Neutrophil (primary cell): ENCODE results near the gene CTTN.
A peak's percentile ranks its signal among the peaks of the same experiment; 100 is the strongest.
"Not testable (repeated sequence)": the region's sequence is repeated elsewhere in the genome, so short reads cannot be mapped to it uniquely, and the experiment has no call there.

Experiments used
- H3K27ac ChIP-seq: fragments of 200-600 bp; sonication (generic); 2 replicates; pipeline ENCODE4 v1.5.1; 2016; ENCODE audit warnings: mild to moderate bottlenecking, moderate library complexity
- H3K27me3 ChIP-seq: fragments of 200-600 bp; sonication (generic); 2 replicates; pipeline ENCODE4 v1.6.0; 2016; ENCODE audit warnings: mild to moderate bottlenecking
- H3K36me3 ChIP-seq: fragments of 200-600 bp; sonication (generic); 2 replicates; pipeline ENCODE4 v1.5.1; 2017
- H3K4me1 ChIP-seq, 2 experiments: fragments of 200-600 bp in 1 of 2; sonication (generic) in 1 of 2; 1 replicate in 1 of 2; 2 replicates in 1 of 2; pipeline versions ENCODE4 v1.5.1 to v1.6.1; 2013 to 2016; ENCODE audit warnings: low read depth in 1 of 2, low read length in 1 of 2, mild to moderate bottlenecking in 1 of 2, moderate library complexity in 1 of 2; ENCODE audit not compliant: control insufficient read depth in 1 of 2, insufficient read depth in 1 of 2
- H3K4me3 ChIP-seq, 2 experiments: fragments of 200-600 bp in 1 of 2; sonication (generic) in 1 of 2; 1 replicate in 1 of 2; 2 replicates in 1 of 2; pipeline ENCODE4 v1.5.1; 2013 to 2016; ENCODE audit warnings: low read depth in 1 of 2, low read length in 1 of 2, mild to moderate bottlenecking in 1 of 2, moderate library complexity in 1 of 2
- H3K9me3 ChIP-seq: fragments of 200-600 bp; sonication (generic); 2 replicates; pipeline ENCODE4 v1.5.1; 2016
- TF ChIP-seq, protein P1 (sequence below): fragments of 200-600 bp; sonication (generic); IDR thresholded peaks from 2 replicates; pipeline ENCODE4 v1.5.1; 2016; ENCODE audit warnings: antibody characterized with exemption

CTTN gene

DNA sequence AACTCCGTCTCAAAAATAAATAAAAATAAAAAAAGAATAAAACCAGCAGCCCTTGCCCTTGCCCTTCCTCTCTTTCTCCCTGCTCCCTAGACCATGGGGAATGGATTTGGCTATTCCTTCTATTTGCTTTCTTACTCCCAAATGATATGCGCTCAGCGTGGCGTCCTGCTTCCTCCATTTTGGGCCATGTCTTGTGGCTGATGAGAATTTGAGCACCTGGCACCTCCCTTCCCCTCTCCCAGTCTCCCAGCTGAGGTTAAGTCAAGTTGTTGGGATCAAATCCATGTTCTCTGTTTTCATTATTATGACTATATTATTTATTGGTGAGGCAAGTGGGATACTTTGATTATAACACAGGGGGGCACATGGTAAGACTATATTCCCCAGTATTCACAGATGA, 10.8 kb upstream of the CTTN start:
- Histone ChIP-seq H3K27ac (no peak overlapping the region), H3K9me3 (no peaks in the 10 kb centered on the region), H3K4me3 (no peak overlapping the region), H3K27me3 (peaks cover 55% of the 10 kb centered on the region), H3K36me3 (peaks cover 28% of the 10 kb centered on the region), H3K4me1 (no peaks in the 10 kb centered on the region)
- TF ChIP-seq, protein P1, sequence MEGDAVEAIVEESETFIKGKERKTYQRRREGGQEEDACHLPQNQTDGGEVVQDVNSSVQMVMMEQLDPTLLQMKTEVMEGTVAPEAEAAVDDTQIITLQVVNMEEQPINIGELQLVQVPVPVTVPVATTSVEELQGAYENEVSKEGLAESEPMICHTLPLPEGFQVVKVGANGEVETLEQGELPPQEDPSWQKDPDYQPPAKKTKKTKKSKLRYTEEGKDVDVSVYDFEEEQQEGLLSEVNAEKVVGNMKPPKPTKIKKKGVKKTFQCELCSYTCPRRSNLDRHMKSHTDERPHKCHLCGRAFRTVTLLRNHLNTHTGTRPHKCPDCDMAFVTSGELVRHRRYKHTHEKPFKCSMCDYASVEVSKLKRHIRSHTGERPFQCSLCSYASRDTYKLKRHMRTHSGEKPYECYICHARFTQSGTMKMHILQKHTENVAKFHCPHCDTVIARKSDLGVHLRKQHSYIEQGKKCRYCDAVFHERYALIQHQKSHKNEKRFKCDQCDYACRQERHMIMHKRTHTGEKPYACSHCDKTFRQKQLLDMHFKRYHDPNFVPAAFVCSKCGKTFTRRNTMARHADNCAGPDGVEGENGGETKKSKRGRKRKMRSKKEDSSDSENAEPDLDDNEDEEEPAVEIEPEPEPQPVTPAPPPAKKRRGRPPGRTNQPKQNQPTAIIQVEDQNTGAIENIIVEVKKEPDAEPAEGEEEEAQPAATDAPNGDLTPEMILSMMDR: no peak

- TF ChIP-seq, protein P1: no peak
- Histone ChIP-seq H3K27ac (no peak overlapping the region), H3K27me3 (peaks cover 71% of the 10 kb centered on the region), H3K9me3 (no peaks in the 10 kb centered on the region), H3K4me1 (no peaks in the 10 kb centered on the region), H3K36me3 (peaks cover 12% of the 10 kb centered on the region), H3K4me3 (no peak overlapping the region)
These were observed 9.1 kb upstream of the CTTN start for GRCh38 chr11:70389201-70389600.

DNA sequence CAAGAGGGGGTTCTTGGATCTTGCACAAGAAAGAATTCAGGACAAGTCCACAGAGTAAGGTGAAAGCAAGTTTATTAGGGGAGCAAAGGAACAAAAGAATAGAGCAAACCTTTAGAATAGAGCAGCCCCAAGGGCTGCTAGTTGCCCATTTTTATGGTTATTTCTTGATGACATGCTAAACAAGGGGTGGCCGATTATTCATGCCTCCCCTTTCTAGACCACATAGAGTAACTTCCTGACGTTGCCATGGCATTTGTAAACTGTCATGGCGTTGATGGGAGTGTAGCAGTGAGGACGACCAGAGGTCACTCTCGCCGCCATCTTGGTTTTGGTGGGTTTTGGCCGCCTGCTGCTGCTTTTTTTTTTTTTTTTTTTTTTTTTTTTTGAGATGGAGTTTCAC, 7.4 kb upstream of the CTTN start:
- H3K4me3 ChIP-seq, H3K36me3 ChIP-seq, H3K4me1 ChIP-seq, H3K27ac ChIP-seq, H3K9me3 ChIP-seq: not testable (repeated sequence)
- H3K27me3 ChIP-seq: peaks cover 88% of the 10 kb centered on the region

DNA sequence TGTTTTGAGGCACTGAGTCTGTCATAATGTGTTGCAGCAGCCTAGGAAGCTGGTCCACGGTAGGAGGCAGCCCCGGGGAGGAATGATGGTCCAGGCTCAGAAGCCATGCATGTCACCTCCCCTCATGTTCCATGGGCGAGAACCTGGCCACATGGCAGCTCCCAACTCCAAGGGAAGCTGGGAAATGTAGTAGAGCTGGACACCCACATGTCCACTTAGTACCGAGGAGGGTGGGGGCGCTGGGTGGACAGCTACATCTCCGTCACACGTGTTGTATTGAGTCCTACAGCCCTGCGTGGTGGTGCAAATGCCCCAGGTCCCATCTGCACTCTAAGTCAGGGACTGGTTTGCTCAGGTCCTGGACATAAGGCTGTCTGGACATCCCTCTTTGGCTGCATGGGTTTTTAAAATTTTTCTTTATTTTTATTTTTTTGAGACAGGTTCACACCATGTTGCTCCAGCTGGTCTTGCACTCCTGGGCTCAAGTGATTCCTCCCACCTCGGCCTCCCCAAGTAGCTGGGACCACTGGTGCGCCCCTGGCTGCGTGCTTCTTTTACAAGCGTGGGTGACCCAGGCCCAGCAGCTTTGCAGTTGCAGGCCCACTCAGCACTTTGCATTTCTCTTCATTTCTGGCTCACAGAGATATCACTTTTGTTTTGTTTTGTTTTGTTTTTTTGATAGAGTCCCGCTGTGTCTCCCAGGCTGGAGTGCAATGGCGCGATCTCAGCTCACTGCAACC, 3.9 kb upstream of the CTTN start:
- no peak overlapping the region for H3K4me3 ChIP-seq
- TF ChIP-seq, protein P1: no peak
- peaks cover 87% of the 10 kb centered on the region for H3K27me3 ChIP-seq
- H3K4me1 ChIP-seq: peaks cover 25 to 31% of the 10 kb centered on the region in 2 experiments
- H3K27ac ChIP-seq: no peak overlapping the region
- H3K36me3 ChIP-seq: no peaks in the 10 kb centered on the region
- H3K9me3 ChIP-seq: no peaks in the 10 kb centered on the region

GRCh38 chr11:70397336-70397982, 870 bp upstream of the CTTN start:
- no peaks in the 10 kb centered on the region for H3K36me3 ChIP-seq
- peaks cover 87% of the 10 kb centered on the region for H3K27me3 ChIP-seq
- H3K27ac ChIP-seq: peak overlapping the region; percentile 58

More at GRCh38 chr11:70397336-70397982, 870 bp upstream of the CTTN start:
- Histone ChIP-seq H3K4me1 (peaks cover 37 to 44% of the 10 kb centered on the region in 2 experiments), H3K4me3 (peak overlapping the region; percentile 52 to 69), H3K9me3 (no peaks in the 10 kb centered on the region)
- TF ChIP-seq, protein P1: no peak
